Medulla oblongata (tissue), 1 donor: ENCODE measurements around the gene AK1.

Experiments used
- DNase-seq: peaks from one replicate; pipeline ENCODE4 v3.0.0-alpha.2; 2015; ENCODE audit errors: extremely low spot score

AK1 gene, protein sequence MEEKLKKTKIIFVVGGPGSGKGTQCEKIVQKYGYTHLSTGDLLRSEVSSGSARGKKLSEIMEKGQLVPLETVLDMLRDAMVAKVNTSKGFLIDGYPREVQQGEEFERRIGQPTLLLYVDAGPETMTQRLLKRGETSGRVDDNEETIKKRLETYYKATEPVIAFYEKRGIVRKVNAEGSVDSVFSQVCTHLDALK

GRCh38 chr9:127877566-127877998, at the start of gene AK1:
AK1 (minus strand) TSS chr9:127877675; CDS start chr9:127874617, 3,058 bp downstream.
- peak; percentile 85 for DNase-seq

GRCh38 chr9:127926906-127927200, 49.4 kb upstream of the AK1 start:
- no peak for DNase-seq

- DNase-seq: no peak
Measured at GRCh38 chr9:127925959-127926905, 48.8 kb upstream of the AK1 start.

DNA sequence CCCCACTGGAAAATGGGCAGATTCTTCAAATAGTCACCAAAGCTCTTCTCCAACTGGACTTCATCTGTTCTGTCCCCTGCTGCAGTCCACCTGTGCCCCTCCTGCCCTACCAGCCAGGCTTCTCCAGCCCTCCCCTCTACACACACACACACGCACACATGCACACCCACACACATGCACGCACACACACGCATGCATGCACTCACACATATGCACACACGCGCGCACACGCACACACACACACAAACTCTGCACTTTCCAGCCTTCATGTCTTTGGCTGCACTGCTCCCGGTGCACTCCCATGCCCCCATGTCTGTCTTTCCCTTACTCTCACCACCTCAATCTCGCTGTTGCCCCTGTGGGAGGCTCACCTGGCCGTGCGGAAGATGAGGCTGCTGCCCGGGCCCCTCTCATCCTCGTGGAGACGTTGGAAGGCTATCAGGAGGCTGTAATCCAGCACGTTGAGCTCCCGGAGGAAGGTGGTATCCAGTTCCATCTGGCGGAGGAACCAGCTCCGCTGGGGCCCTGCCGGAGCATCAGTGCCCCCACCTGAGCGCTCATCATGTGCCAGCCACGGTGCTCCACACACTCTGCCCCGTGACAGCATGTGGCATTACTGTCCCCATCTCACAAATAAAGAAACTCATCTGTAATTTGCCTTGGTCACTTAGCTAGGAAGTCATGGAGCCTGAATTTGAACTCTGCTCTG, 47.4 kb upstream of the AK1 start:
- DNase-seq: no peak

DNA sequence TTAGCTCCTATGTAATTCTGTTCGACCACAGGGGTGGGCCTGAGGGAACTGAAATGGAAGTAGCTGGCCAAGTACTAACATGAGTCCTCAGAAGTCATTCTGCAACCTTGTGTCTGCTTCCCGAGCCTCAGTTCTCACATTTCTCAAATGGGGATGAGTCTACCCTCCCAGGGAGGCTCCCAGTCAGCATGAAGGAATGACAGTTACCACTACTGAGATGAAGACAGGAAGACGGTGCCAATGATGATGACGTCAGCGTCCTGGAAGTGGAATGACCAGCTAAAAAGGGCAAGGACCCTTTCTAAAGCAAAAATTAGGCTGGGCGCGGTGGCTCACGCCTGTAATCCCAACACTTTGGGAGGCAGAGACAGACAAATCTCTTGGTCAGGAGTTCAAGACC, 46.3 kb upstream of the AK1 start:
- no peak for DNase-seq

DNA sequence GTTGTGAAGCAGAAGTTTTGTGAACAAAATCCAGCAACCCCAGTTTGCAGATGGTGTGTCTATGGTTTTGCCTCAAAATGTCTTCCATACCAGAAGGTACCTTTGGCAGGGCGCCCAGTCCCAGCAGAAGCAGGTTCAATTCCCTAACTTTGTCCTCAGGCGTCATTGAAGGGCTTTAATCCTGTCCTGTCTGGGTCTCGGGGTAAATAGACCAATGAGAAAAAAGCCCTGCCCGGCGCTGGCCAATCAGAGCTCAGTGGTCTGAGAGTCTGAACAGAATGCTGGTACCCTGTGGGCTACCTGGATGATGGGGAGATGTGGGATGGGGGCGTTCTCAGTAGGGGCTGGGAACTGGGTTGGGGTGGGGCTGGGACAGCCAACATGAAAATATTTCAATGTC, 45.6 kb upstream of the AK1 start:
- DNase-seq: no peak

DNA sequence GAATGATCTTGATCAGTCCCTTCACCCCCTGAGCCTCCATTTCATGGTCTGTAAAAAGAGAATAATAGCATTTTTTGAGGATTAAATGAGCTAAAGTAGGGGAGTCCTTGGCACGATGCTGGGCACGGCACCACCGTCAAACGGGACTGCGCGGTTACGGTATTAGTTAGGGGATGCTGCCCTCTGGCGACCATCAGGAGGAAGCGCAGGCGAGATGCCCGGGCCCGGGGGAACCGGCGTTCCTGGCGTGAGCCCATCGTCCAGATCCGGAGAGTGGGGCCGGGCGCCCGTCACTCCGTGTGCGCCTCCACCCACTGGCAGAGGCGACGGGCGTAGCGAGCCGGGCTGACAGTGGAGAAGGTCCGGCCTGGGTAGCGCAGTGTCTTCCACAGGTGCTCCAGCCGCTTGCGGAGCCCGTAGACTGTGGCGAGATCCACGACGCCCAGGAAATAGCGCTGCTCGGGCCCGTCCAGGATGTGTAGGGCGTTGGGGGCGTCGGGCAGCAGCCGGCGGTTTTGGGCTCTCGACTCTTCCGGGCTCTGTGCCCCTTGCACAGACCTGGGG, 44.2 kb upstream of the AK1 start:
- peak; percentile 63 for DNase-seq

- no peak for DNase-seq
Measured at GRCh38 chr9:127920794-127921193, 43.3 kb upstream of the AK1 start.

DNA sequence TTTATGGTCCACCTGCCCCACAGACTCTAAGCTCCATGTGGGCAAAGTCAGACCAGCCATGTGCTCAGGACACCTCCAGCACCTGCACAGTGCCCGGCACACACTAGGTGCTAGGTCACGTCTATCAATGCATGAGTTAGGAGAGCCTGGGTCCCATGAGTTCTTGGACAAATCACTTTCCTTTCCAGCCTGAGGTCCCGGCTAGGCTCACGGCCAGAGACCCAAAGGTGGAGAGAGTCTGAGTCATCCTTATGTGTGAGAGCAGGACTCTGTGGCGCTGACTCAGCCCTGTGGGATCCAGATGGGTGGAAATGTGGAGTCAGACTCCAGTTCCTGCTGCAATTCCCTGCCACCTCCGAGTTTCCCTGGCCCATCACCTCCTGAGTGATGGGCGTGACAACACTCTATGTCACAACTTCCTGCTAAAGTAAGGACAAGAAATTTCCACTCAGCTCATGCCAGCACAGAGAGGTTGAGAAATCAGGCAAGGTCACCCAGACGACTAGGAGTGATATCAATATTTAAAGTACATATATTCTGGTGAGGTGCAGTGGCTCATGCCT, 41.9 kb upstream of the AK1 start:
- DNase-seq: no peak

DNA sequence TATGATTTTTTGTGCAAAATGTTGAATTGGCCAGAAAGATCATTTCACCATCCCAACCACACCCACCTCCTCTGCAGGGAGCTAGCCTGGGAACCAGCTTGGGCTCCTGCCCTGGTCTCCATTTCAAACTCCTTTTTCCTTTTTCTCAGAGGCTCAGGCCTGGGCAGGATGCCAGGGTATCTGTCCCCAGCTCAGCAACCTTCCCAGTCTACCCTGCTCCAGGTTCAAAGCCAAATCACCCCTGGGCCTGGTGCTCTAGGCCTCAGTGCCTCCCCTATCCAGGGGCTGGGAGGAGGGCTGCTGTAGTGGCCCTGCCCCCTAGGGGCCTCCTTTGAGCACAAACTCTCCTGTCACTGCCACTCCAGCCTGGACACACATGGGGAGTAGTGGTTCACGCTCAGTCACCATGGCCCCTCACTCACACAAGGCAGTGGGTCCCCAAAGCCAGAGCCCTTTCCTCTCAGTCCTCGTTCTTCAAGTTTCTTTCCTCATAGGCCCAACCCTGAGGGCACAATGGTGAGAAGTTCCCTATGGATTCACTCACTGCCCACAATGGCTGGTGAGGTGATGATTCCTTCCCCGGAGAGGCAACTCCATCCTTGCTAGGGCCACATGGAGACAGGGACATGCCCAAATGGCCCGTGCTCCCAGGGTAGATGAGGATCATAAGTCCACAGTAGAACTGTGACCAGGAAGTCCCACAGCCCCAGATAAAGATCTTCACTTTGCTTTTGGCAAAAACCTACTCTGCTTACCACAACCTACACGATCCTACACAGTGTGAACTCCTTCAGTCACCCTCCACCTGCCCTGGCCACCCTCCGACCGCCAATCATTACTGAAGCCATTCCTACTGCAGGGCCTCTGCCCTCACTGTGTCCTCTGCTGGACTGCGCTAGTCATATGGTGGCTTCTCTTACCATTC, 41.0 kb upstream of the AK1 start:
- peak; percentile 32 for DNase-seq

DNA sequence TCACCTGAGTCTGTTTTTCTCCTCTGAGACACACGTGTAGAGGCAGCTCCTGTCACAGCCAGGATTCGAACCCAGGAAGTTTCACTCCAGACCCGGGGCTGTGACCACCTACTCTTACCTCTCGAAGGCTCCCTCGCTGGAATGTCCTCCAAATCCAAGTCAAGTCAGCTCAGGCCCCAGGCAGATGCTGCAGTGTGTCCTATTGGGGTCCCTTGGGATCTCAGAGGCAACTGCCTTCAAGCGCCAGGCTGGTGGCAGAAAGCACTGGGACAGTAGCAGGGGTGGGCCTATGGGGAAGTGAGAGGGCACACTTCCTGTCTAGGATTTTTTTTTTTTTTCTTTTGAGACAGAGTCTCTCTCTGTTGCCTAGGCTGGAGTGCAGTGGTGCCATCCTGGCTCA, 40.1 kb upstream of the AK1 start:
- peak; percentile 41 for DNase-seq

DNA sequence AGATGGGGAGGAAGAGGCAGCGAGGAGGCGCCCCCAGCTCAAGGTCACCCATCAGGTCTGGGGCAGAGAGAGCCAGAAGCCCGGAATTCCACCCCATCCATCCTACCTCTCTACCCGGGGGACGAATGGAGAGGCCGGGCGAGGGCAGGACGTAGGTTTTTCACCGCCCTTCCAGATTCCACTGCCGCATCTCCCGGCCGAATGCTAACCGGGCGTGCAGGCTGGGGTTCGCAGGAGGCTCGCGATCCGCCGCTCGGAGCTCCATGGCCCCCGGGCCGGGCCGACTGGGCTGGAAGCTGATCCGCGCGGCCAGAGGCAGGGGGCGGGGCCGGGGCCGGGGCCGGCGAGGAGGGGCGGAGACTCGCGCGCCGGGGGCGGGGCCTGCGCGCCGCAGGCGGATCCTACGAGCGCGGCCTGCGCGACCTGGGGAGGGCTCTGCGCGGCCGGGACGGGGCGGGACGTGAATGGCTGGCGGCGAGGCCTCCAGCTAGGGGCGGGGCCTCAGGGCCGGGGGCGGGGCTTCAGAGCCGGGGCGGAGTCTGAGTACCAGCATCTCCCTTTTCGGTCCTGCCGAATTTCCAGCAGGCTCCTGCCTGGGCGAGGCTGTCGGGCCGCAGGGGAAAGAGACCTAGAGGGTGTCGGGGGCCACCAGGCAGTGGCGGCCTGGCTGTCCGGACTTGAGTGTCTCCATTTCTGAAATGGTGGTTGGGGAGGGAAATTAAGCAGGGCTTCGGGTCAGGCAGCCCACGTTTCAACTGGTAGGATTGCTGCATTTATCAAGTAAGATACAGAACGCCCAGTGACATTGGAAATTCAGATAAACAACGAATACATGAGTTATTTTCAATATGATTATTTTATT, 39.5 kb upstream of the AK1 start, which contains the start of gene ST6GALNAC4:
ST6GALNAC4 (minus strand) TSS at position 322 of the 862 bp plus-strand sequence. CDS start 622 bp downstream, outside the sequence.
- DNase-seq: peak; percentile 94

- DNase-seq: no peak
Measured at GRCh38 chr9:127915801-127916719, 38.6 kb upstream of the AK1 start.

DNA sequence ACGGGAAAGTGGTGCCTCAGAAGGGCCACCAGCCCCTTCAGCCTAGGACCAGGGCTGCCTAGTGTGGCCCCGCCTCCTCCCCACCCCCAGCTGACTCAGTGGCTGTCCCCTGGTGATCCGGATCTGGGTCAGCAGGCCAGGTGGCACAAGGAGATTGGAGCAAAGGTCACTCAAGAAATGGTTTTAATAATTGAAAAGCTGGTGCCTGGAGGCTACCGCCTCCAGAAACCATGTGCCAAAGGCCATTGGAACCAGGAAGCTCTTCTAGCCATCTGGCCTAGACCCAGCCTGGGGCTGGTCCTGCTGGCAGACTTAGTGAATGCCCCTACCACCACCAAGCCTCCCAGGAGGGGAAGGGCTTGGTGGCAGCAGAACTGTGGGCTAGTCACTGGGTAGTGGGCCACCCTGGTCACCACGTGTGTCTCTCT, 37.9 kb upstream of the AK1 start:
- no peak for DNase-seq

GRCh38 chr9:127913682-127914081, 36.2 kb upstream of the AK1 start:
- DNase-seq: no peak

- no peak for DNase-seq
Measured at GRCh38 chr9:127912882-127913281, 35.4 kb upstream of the AK1 start.

- DNase-seq: no peak
Measured at GRCh38 chr9:127912296-127912695, 34.8 kb upstream of the AK1 start.

- DNase-seq: no peak
Measured at GRCh38 chr9:127910613-127911205, 33.2 kb upstream of the AK1 start.
